GM18498 (cell line): ENCODE measurements around the gene FBXW12.
"Not testable (repeated sequence)": the region's sequence is repeated elsewhere in the genome, so short reads cannot be mapped to it uniquely, and the experiment has no call there.

Experiments
- ATAC-seq: cut with Tn5 transposase; IDR thresholded peaks from one replicate; pipeline ENCODE4 v1.9.1; 2021; ENCODE audit warnings: mild to moderate bottlenecking, moderate library complexity; ENCODE audit not compliant: unreplicated experiment

FBXW12 gene

GRCh38 chr3:48372862-48373435, 930 bp downstream of the FBXW12 start:
- no peak for ATAC-seq

- no peak for ATAC-seq
Observed at GRCh38 chr3:48387634-48388033, 15.6 kb downstream of the FBXW12 start.

GRCh38 chr3:48388966-48389365, 16.9 kb downstream of the FBXW12 start:
- no peak for ATAC-seq

GRCh38 chr3:48394391-48394790, 22.4 kb downstream of the FBXW12 start:
- no peak for ATAC-seq

GRCh38 chr3:48395714-48396113, 23.7 kb downstream of the FBXW12 start:
- no peak for ATAC-seq

GRCh38 chr3:48397767-48398681, 26.0 kb downstream of the FBXW12 start:
- ATAC-seq: no peak

GRCh38 chr3:48398701-48399386, 26.8 kb downstream of the FBXW12 start:
- ATAC-seq: no peak

- ATAC-seq: no peak
Observed at GRCh38 chr3:48399387-48400172, 27.6 kb downstream of the FBXW12 start.

- ATAC-seq: no peak
Observed at GRCh38 chr3:48400824-48401433, 28.9 kb downstream of the FBXW12 start.

- not testable (repeated sequence) for ATAC-seq
Observed at GRCh38 chr3:48401434-48401901, 29.4 kb downstream of the FBXW12 start.

- no peak for ATAC-seq
Observed at GRCh38 chr3:48402281-48402732, 30.3 kb downstream of the FBXW12 start.

GRCh38 chr3:48402907-48403306, 30.9 kb downstream of the FBXW12 start:
- no peak for ATAC-seq

GRCh38 chr3:48403533-48404439, 31.8 kb downstream of the FBXW12 start:
- ATAC-seq: no peak

GRCh38 chr3:48404440-48405342, 32.7 kb downstream of the FBXW12 start:
- ATAC-seq: no peak

- ATAC-seq: no peak
Observed at GRCh38 chr3:48405343-48405881, 33.4 kb downstream of the FBXW12 start.

GRCh38 chr3:48405971-48406370, 34.0 kb downstream of the FBXW12 start:
- ATAC-seq: no peak

GRCh38 chr3:48406443-48407431, 34.7 kb downstream of the FBXW12 start:
- no peak for ATAC-seq
